NCI-H345 (cell line): ENCODE results near the gene TM4SF20.

ENCODE experiments used
- DNase-seq: peaks from one replicate; lab custom pipeline; 2025; lab: John Stamatoyannopoulos, UW

The TM4SF20 gene

DNA sequence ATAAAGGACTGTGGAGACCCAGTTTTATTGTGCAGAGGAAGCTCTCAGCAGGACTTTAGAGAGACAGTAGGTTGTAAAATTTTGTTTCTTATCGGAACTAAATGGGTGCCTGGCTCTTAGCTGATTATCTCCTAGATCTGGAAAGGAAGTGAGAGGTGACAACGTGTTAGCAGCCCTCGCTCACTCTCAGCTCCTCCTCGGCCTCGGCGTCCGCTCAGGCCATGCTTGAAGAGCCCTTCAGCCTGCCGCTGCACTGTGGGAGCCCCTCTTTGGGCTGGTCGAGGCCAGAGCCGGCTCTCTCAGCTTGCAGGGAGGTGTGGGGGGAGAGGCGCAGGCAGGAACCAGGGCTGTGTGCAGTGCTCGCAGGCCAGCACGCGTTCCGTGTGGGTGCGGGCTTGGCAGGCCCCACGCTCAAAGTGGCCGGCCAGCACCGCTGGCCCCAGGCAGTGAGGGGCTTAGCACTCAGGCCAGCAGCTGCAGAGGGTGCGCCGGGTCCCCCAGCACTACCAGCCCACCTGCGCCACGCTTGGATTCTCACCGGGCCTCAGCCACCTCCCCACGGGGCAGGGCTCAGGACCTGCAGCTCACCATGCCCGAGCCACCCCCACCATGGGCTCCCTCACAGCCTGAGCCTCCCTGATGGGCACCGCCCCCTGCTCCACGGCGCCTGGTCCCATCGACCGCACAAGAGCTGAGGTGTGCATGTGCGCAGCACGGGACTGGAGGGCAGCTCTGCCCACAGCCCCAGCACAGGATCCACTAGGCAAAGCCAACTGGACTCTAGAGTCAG is 58.6 kb downstream of the TM4SF20 start:
- no peak for DNase-seq

GRCh38 chr2:227317834-227318233 is 61.3 kb downstream of the TM4SF20 start:
- no peak for DNase-seq

DNA sequence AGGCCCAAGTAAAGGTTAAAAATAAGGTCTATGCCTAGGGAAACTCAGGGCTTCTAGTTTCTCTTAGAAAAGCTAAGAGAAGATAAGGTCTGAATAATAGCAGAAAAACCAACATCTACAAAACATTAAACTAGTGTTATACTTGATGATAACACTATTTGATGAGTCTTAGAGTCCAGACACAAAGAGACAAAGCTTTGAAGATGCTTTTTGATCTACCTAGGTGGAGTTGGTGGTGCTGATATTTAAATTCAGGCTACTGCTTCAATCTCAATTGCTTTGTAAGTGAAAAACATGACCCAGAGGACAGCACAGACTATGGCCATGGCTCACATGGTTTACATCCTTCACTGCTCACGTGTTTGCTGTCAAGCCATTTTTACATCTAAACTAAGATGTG is 65.8 kb downstream of the TM4SF20 start:
- DNase-seq: no peak

DNA sequence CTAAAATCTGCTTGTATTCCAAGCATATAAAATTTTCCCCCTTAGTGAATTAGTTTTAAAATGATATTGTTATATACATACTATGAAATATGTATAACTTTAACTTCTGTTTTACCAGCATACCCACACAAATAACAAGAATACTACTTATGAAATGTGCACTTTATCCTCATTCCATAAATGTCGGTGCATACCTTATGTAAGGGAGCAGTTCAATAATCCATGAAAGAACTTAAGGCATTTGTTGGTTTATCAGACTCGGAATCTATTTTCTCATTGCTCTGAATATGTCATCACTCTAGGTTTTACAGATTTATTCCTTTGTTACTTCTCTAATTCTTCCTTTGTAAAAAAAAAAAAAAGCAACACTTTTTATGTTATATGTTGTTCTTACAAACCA is 66.5 kb downstream of the TM4SF20 start:
- DNase-seq: no peak
